H9 (cell line): ENCODE measurements around the gene AK9. TPM values are rescaled to one million over a fixed set of nuclear protein-coding genes. Genes with fewer than 3 reads are reported as not detected.

ENCODE experiments used
- DNase-seq: peaks from one replicate; pipeline ENCODE4 v3.0.0-alpha.2; 2017
- H2AFZ ChIP-seq: one replicate; pipeline ENCODE4 v1.6.1; 2013; ENCODE audit warnings: mild to moderate bottlenecking, low read length, control low read depth, moderate library complexity
- H2AK5ac ChIP-seq: 2 replicates; pipeline ENCODE4 v1.6.1; 2013; ENCODE audit warnings: low read length, control low read depth, mixed read lengths; ENCODE audit not compliant: insufficient read length
- H2BK120ac ChIP-seq: one replicate; pipeline ENCODE4 v1.6.1; 2013; ENCODE audit warnings: low read depth, mild to moderate bottlenecking, low read length, control low read depth, inconsistent platforms; ENCODE audit not compliant: poor library complexity, severe bottlenecking
- H2BK12ac ChIP-seq: 2 replicates; pipeline ENCODE4 v1.6.1; 2013; ENCODE audit warnings: low read length, control low read depth, mixed read lengths, low read depth; ENCODE audit not compliant: insufficient read length
- H2BK15ac ChIP-seq: 2 replicates; pipeline ENCODE4 v1.6.1; 2013; ENCODE audit warnings: low read depth, low read length, control low read depth
- H2BK20ac ChIP-seq: one replicate; pipeline ENCODE4 v1.6.1; 2013; ENCODE audit warnings: low read depth, mild to moderate bottlenecking, low read length, control low read depth, inconsistent platforms; ENCODE audit not compliant: poor library complexity, severe bottlenecking
- H2BK5ac ChIP-seq: 2 replicates; pipeline ENCODE4 v1.6.1; 2013; ENCODE audit warnings: low read length, control low read depth, mixed read lengths; ENCODE audit not compliant: insufficient read length
- H3K14ac ChIP-seq: 2 replicates; pipeline ENCODE4 v1.6.1; 2013; ENCODE audit warnings: low read length, control low read depth; ENCODE audit not compliant: insufficient read depth
- H3K18ac ChIP-seq: 2 replicates; pipeline ENCODE4 v1.6.1; 2013; ENCODE audit warnings: low read depth, mild to moderate bottlenecking, mixed read lengths, low read length, control low read depth; ENCODE audit not compliant: insufficient read length
- H3K23ac ChIP-seq: 2 replicates; pipeline ENCODE4 v1.6.1; 2013; ENCODE audit warnings: low read length, control low read depth, mixed read lengths, low read depth; ENCODE audit not compliant: insufficient read length
- H3K23me2 ChIP-seq: 2 replicates; pipeline ENCODE4 v1.6.1; 2013; ENCODE audit warnings: low read depth, mild to moderate bottlenecking, mixed read lengths, low read length, control low read depth; ENCODE audit not compliant: insufficient read length, poor library complexity, severe bottlenecking
- H3K27ac ChIP-seq: 2 replicates; pipeline ENCODE4 v1.5.1; 2013; ENCODE audit warnings: low read length, control low read depth, mixed read lengths, low read depth; ENCODE audit not compliant: insufficient read length
- H3K27me3 ChIP-seq: 2 replicates; pipeline ENCODE4 v1.6.1; 2013; ENCODE audit warnings: low read length, control low read depth, inconsistent platforms; ENCODE audit not compliant: insufficient read depth
- H3K4ac ChIP-seq: 2 replicates; pipeline ENCODE4 v1.6.1; 2013; ENCODE audit warnings: low read depth, mild to moderate bottlenecking, control low read depth, inconsistent platforms, low read length, moderate library complexity
- H3K4me1 ChIP-seq: 2 replicates; pipeline ENCODE4 v1.6.1; 2013; ENCODE audit warnings: low read length, control low read depth, inconsistent platforms; ENCODE audit not compliant: insufficient read depth
- H3K4me2 ChIP-seq: 2 replicates; pipeline ENCODE4 v1.6.1; 2013; ENCODE audit warnings: low read length, control low read depth, mixed read lengths; ENCODE audit not compliant: insufficient read length, insufficient read depth
- H3K56ac ChIP-seq: 2 replicates; pipeline ENCODE4 v1.6.1; 2013; ENCODE audit warnings: low read depth, mild to moderate bottlenecking, mixed read lengths, low read length, control low read depth; ENCODE audit not compliant: insufficient read length
- H3K79me1 ChIP-seq: 2 replicates; pipeline ENCODE4 v1.6.1; 2013; ENCODE audit warnings: low read depth, mild to moderate bottlenecking, moderate library complexity, low read length, control low read depth, inconsistent platforms; ENCODE audit not compliant: insufficient read depth, poor library complexity, severe bottlenecking
- H3K79me2 ChIP-seq: 2 replicates; pipeline ENCODE4 v1.6.1; 2013; ENCODE audit warnings: low read length, control low read depth, inconsistent platforms; ENCODE audit not compliant: insufficient read depth
- H3K9ac ChIP-seq: 2 replicates; pipeline ENCODE4 v1.6.1; 2013; ENCODE audit warnings: low read length, control low read depth, mixed read lengths; ENCODE audit not compliant: insufficient read length; ENCODE audit errors: extremely low read depth
- H3K9me3 ChIP-seq: one replicate; pipeline ENCODE4 v1.6.1; 2013; ENCODE audit warnings: low read depth, low read length, inconsistent platforms; ENCODE audit not compliant: control insufficient read depth
- H3T11ph ChIP-seq: one replicate; pipeline ENCODE4 v1.6.1; 2013; ENCODE audit warnings: mild to moderate bottlenecking, low read length, control low read depth, inconsistent platforms
- H4K20me1 ChIP-seq: one replicate; pipeline ENCODE4 v1.6.1; 2013; ENCODE audit not compliant: control insufficient read depth, insufficient read length, insufficient read depth
- H4K5ac ChIP-seq: 2 replicates; pipeline ENCODE4 v1.6.1; 2013; ENCODE audit warnings: low read depth, mild to moderate bottlenecking, mixed read lengths, low read length, control low read depth; ENCODE audit not compliant: insufficient read length
- H4K8ac ChIP-seq: replicated peaks from 2 replicates; pipeline ENCODE4 v1.6.1; 2013; ENCODE audit warnings: low read length, control low read depth, mixed read lengths, low read depth; ENCODE audit not compliant: insufficient read length
- H4K91ac ChIP-seq: 2 replicates; pipeline ENCODE4 v1.6.1; 2013; ENCODE audit warnings: low read depth, mild to moderate bottlenecking, moderate library complexity, mixed read lengths, low read length, control low read depth; ENCODE audit not compliant: insufficient read length
- H3K27ac Mint-ChIP-seq, 3 experiments: 2 replicates in 2 of 3; 3 replicates in 1 of 3; pipeline ENCODE4 v1.8.0; 2020 to 2021; ENCODE audit warnings: mixed read lengths in 3 of 3, mild to moderate bottlenecking in 1 of 3, moderate library complexity in 1 of 3
- H3K27me3 Mint-ChIP-seq: 2 replicates; pipeline ENCODE4 v1.8.0; 2021; ENCODE audit warnings: low read depth, mild to moderate bottlenecking, moderate library complexity, mixed read lengths
- H3K36me3 Mint-ChIP-seq, 3 experiments: 2 replicates in 2 of 3; 3 replicates in 1 of 3; pipeline ENCODE4 v1.8.0; 2020 to 2021; ENCODE audit warnings: low read depth in 3 of 3, mixed read lengths in 3 of 3; ENCODE audit not compliant: insufficient read depth in 1 of 3
- H3K4me1 Mint-ChIP-seq, 2 experiments: 2 replicates each; pipeline ENCODE4 v1.8.0; 2020; ENCODE audit warnings: mixed read lengths in 2 of 2
- H3K4me3 Mint-ChIP-seq, 2 experiments: 2 replicates in 1 of 2; 3 replicates in 1 of 2; pipeline ENCODE4 v1.8.0; 2020 to 2021; ENCODE audit warnings: mild to moderate bottlenecking in 2 of 2, mixed read lengths in 2 of 2, moderate library complexity in 1 of 2
- H3K9me3 Mint-ChIP-seq, 2 experiments: 2 replicates in 1 of 2; 3 replicates in 1 of 2; pipeline ENCODE4 v1.8.0; 2020; ENCODE audit warnings: mild to moderate bottlenecking in 2 of 2, mixed read lengths in 2 of 2, moderate library complexity in 1 of 2
- WGBS: extraction: QIAGEN DNeasy Blood & Tissue Kit; methylation state at CpG from one replicate; pipeline ENCODE4 v1.1.7; 2013; ENCODE audit warnings: missing lambda C conversion rate, low lambda C conversion rate, mixed read lengths; ENCODE audit not compliant: insufficient read length; ENCODE audit errors: extremely low coverage; 5-methylcytosine and 5-hydroxymethylcytosine counted together
- total RNA-seq: library from RNA; stranded (reverse); gene quantifications from 2 replicates; pipeline ENCODE4 v1.2.1, GENCODE V29; 2021
- TF ChIP-seq, protein P1 (sequence below): fragments of 200-600 bp; sonication (generic); conservative IDR thresholded peaks from 3 replicates; pipeline ENCODE4 v1.8.0; 2021; ENCODE audit warnings: antibody characterized with exemption, mild to moderate bottlenecking

Gene AK9
- total RNA-seq, 1 experiment from 2014 or later, result 2.3 TPM

DNA sequence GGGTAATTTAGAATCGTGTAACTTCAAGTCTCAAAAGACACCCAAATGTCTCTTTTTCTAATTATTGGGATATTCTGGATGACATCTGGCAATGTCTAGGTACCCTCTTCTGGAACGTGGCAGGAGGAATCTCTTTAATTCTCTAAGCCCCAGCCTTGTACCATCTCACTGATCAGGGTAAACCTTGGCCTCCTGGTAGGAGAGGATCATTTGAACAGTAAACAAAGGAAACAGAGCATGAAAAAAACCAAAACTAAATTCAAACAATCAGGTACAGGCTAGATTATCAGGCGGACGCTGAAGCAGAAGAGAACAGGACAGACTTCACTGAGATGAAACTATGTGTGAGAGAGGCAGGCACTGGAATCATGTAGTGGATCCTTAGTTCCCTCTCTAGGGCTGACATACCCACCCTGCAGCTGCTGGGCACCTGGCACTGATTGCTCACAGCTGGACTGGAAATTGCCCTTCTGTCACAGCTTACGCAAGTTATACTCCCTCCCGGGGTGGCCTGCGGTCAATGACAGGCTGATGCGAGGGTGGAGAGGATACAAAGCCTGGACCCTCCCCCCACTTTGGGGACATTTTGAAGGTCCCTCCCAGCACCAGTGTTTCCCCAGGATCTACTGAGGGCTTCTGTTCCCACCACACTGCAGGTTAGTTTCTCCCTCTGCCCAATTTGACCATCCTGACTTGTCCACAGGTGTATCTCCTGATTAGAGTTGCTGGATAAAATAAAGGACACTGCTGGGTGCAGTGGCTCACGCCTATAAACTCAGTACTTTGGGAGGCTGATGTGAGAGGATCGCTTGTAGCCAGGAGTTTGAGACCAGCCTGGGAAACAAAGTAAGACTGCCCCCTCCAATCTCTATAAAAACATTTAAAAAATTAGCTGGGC is 187.4 kb downstream of the AK9 start:
- no peaks in the 10 kb centered on the region for H3K27me3 ChIP-seq
- no peaks in the 10 kb centered on the region; the same call in 1 of the 2 replicates for H3K4me1 ChIP-seq
- Mint-ChIP-seq H3K4me1 (peaks cover 38 to 48% of the 10 kb centered on the region in 2 experiments), H3K4me3 (no peak overlapping the region), H3K27ac (no peak overlapping the region), H3K36me3 (peaks cover 0 to 8% (median 1%) of the 10 kb centered on the region in 3 experiments; a peak in 5 of 7 replicates), H3K9me3 (peaks cover 2 to 3% of the 10 kb centered on the region in 2 experiments; a peak in 4 of 5 replicates), H3K27me3 (no peaks in the 10 kb centered on the region)
- H3K27ac ChIP-seq, result no peak overlapping the region
- H3K23ac ChIP-seq, result no peak overlapping the region
- no peak overlapping the region for H3K9ac ChIP-seq
- H3K14ac ChIP-seq, result no peak overlapping the region
- no peak overlapping the region for H2BK15ac ChIP-seq
- no peak overlapping the region for H3K18ac ChIP-seq
- no peak overlapping the region for H2BK20ac ChIP-seq
- no peak overlapping the region for H2BK12ac ChIP-seq
- H4K8ac ChIP-seq, result no peak overlapping the region
- no peak overlapping the region for H3T11ph ChIP-seq
- no peak overlapping the region for H4K5ac ChIP-seq
- no peaks in the 10 kb centered on the region for H3K79me1 ChIP-seq
- no peaks in the 10 kb centered on the region for H3K79me2 ChIP-seq
- TF ChIP-seq, protein P1, sequence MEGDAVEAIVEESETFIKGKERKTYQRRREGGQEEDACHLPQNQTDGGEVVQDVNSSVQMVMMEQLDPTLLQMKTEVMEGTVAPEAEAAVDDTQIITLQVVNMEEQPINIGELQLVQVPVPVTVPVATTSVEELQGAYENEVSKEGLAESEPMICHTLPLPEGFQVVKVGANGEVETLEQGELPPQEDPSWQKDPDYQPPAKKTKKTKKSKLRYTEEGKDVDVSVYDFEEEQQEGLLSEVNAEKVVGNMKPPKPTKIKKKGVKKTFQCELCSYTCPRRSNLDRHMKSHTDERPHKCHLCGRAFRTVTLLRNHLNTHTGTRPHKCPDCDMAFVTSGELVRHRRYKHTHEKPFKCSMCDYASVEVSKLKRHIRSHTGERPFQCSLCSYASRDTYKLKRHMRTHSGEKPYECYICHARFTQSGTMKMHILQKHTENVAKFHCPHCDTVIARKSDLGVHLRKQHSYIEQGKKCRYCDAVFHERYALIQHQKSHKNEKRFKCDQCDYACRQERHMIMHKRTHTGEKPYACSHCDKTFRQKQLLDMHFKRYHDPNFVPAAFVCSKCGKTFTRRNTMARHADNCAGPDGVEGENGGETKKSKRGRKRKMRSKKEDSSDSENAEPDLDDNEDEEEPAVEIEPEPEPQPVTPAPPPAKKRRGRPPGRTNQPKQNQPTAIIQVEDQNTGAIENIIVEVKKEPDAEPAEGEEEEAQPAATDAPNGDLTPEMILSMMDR, result no peak
- H3K23me2 ChIP-seq, result no peaks in the 10 kb centered on the region
- no peak overlapping the region for H3K4me2 ChIP-seq
- DNase-seq, result no peak
- WGBS, result no CpG with 5 or more reads among the region's 10 CpGs
- H4K20me1 ChIP-seq, result no peaks in the 10 kb centered on the region
- no peak overlapping the region for H2BK120ac ChIP-seq
- H3K56ac ChIP-seq, result no peak overlapping the region
- no peak overlapping the region for H2AFZ ChIP-seq
- H3K9me3 ChIP-seq, result peaks cover 2% of the 10 kb centered on the region
- H4K91ac ChIP-seq, result no peak overlapping the region
- no peak overlapping the region for H2AK5ac ChIP-seq
- no peak overlapping the region for H3K4ac ChIP-seq
- no peak overlapping the region for H2BK5ac ChIP-seq
